ENCODE measurements around the gene PAM16. TPM values are rescaled to one million over a fixed set of nuclear protein-coding genes. Genes with fewer than 3 reads are reported as not detected.

The PAM16 gene
- polyA plus RNA-seq, 1 donor from 2014 or later, result 145 TPM

- no peak overlapping the region for H3K4me2 ChIP-seq (ENCODE audit: low read length)
- no peaks in the 10 kb centered on the region for H3K27me3 ChIP-seq (ENCODE audit: insufficient read depth, low read depth, low read length)
- no peaks in the 10 kb centered on the region for H4K20me1 ChIP-seq (ENCODE audit: insufficient read depth)
- H3K9ac ChIP-seq (ENCODE audit: low read length), result no peak overlapping the region
- no peaks in the 10 kb centered on the region for H3K9me2 ChIP-seq (ENCODE audit: insufficient read depth, low read length)
- no peaks in the 10 kb centered on the region for H3K9me3 ChIP-seq (ENCODE audit: low read length)
- no peaks in the 10 kb centered on the region for H3F3A ChIP-seq (ENCODE audit: insufficient read depth, low read length, poor library complexity, severe bottlenecking)
- H3K79me2 ChIP-seq (replicated peaks; ENCODE audit: insufficient read depth, low read length), result no peaks in the 10 kb centered on the region
- no peaks in the 10 kb centered on the region for H3K36me3 ChIP-seq (ENCODE audit: insufficient read depth, low read length)
- H2AFZ ChIP-seq (ENCODE audit: low read depth, low read length), result no peak overlapping the region
- no peak overlapping the region for H3K27ac ChIP-seq (ENCODE audit: low read length)
- no peak overlapping the region for H3K4me3 ChIP-seq (ENCODE audit: low read length)
- TF ChIP-seq RAD21 (conservative IDR thresholded peaks at IDR 0.05), result no peak
- TF ChIP-seq EP300 (conservative IDR thresholded peaks at IDR 0.05; ENCODE audit: poor library complexity, severe bottlenecking), result no peak
- TF ChIP-seq POLR2AphosphoS5 (IDR thresholded peaks at IDR 0.05), result no peak
- TF ChIP-seq EZH2 (IDR thresholded peaks at IDR 0.05; ENCODE audit: borderline replicate concordance, insufficient read depth, low read length, poor library complexity, severe bottlenecking), result no peak
- no peak for TF ChIP-seq TAF1 (IDR thresholded peaks at IDR 0.05; ENCODE audit: low read depth)
- no peak for TF ChIP-seq REST (IDR thresholded peaks at IDR 0.05; ENCODE audit: borderline replicate concordance)
- TF ChIP-seq, protein P1, sequence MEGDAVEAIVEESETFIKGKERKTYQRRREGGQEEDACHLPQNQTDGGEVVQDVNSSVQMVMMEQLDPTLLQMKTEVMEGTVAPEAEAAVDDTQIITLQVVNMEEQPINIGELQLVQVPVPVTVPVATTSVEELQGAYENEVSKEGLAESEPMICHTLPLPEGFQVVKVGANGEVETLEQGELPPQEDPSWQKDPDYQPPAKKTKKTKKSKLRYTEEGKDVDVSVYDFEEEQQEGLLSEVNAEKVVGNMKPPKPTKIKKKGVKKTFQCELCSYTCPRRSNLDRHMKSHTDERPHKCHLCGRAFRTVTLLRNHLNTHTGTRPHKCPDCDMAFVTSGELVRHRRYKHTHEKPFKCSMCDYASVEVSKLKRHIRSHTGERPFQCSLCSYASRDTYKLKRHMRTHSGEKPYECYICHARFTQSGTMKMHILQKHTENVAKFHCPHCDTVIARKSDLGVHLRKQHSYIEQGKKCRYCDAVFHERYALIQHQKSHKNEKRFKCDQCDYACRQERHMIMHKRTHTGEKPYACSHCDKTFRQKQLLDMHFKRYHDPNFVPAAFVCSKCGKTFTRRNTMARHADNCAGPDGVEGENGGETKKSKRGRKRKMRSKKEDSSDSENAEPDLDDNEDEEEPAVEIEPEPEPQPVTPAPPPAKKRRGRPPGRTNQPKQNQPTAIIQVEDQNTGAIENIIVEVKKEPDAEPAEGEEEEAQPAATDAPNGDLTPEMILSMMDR (IDR thresholded peaks at IDR 0.05; ENCODE audit: poor library complexity, severe bottlenecking), result no peak
- TF ChIP-seq SMC3 (conservative IDR thresholded peaks at IDR 0.05; ENCODE audit: poor library complexity), result no peak
- no peak for TF ChIP-seq MXI1 (conservative IDR thresholded peaks at IDR 0.05; ENCODE audit: poor library complexity, severe bottlenecking)
These were observed 30.2 kb upstream of the PAM16 start for GRCh38 chr16:4381072-4381934.

GRCh38 chr16:4380119-4381063, 29.3 kb upstream of the PAM16 start:
- no peaks in the 10 kb centered on the region for H3F3A ChIP-seq (ENCODE audit: insufficient read depth, low read length, poor library complexity, severe bottlenecking)
- H3K9me2 ChIP-seq (ENCODE audit: insufficient read depth, low read length), result no peaks in the 10 kb centered on the region
- no peak overlapping the region for H3K27ac ChIP-seq (ENCODE audit: low read length)
- no peaks in the 10 kb centered on the region for H3K36me3 ChIP-seq (ENCODE audit: insufficient read depth, low read length)
- no peaks in the 10 kb centered on the region for H3K9me3 ChIP-seq (ENCODE audit: low read length)
- no peaks in the 10 kb centered on the region for H3K79me2 ChIP-seq (replicated peaks; ENCODE audit: insufficient read depth, low read length)
- H2AFZ ChIP-seq (ENCODE audit: low read depth, low read length), result no peak overlapping the region
- no peaks in the 10 kb centered on the region for H3K27me3 ChIP-seq (ENCODE audit: insufficient read depth, low read depth, low read length)
- H3K4me2 ChIP-seq (ENCODE audit: low read length), result no peak overlapping the region
- no peaks in the 10 kb centered on the region for H4K20me1 ChIP-seq (ENCODE audit: insufficient read depth)
- no peak overlapping the region for H3K9ac ChIP-seq (ENCODE audit: low read length)
- H3K4me3 ChIP-seq (ENCODE audit: low read length), result no peak overlapping the region
- TF ChIP-seq, protein P1 (IDR thresholded peaks at IDR 0.05; ENCODE audit: poor library complexity, severe bottlenecking), result no peak
- TF ChIP-seq TAF1 (IDR thresholded peaks at IDR 0.05; ENCODE audit: low read depth) (no peak), REST (IDR thresholded peaks at IDR 0.05; ENCODE audit: borderline replicate concordance) (no peak), EZH2 (IDR thresholded peaks at IDR 0.05; ENCODE audit: borderline replicate concordance, insufficient read depth, low read length, poor library complexity, severe bottlenecking) (no peak), MXI1 (conservative IDR thresholded peaks at IDR 0.05; ENCODE audit: poor library complexity, severe bottlenecking) (no peak), EP300 (conservative IDR thresholded peaks at IDR 0.05; ENCODE audit: poor library complexity, severe bottlenecking) (no peak), SMC3 (conservative IDR thresholded peaks at IDR 0.05; ENCODE audit: poor library complexity) (no peak), RAD21 (conservative IDR thresholded peaks at IDR 0.05) (no peak), POLR2AphosphoS5 (IDR thresholded peaks at IDR 0.05) (no peak)
